Chondrocyte (in vitro differentiated cells): ENCODE measurements around the gene OSBP. TPM values are rescaled to one million over a fixed set of nuclear protein-coding genes. Genes with fewer than 3 reads are reported as not detected.

Experiments
- DNase-seq: peaks from one replicate; pipeline ENCODE4 v3.0.0; 2021; ENCODE audit warnings: mixed read lengths, low spot score
- H3K27ac Mint-ChIP-seq: one replicate; pipeline ENCODE4 v1.8.0; 2021; ENCODE audit warnings: mild to moderate bottlenecking, moderate library complexity, mixed read lengths; ENCODE audit not compliant: unreplicated experiment
- H3K27me3 Mint-ChIP-seq: 2 replicates; pipeline ENCODE4 v1.8.0; 2021; ENCODE audit warnings: low read depth, mixed read lengths
- H3K36me3 Mint-ChIP-seq: 2 replicates; pipeline ENCODE4 v1.8.0; 2021; ENCODE audit warnings: low read depth, mixed read lengths
- H3K4me1 Mint-ChIP-seq: 2 replicates; pipeline ENCODE4 v1.8.0; 2021; ENCODE audit warnings: low read depth, mild to moderate bottlenecking, mixed read lengths
- H3K4me3 Mint-ChIP-seq: one replicate; pipeline ENCODE4 v1.8.0; 2021; ENCODE audit warnings: mild to moderate bottlenecking, moderate library complexity, mixed read lengths; ENCODE audit not compliant: unreplicated experiment
- H3K9me3 Mint-ChIP-seq: 2 replicates; pipeline ENCODE4 v1.8.0; 2021; ENCODE audit warnings: low read depth, mixed read lengths
- CTCF ChIP-seq: fragments of 200-600 bp; sonication (generic); IDR thresholded peaks from 2 replicates; pipeline ENCODE4 v1.5.0; 2021; ENCODE audit warnings: antibody characterized with exemption, mild to moderate bottlenecking, moderate library complexity
- total RNA-seq: library from RNA; stranded (reverse); gene quantifications from 3 replicates; pipeline ENCODE4 v1.2.1, GENCODE V29; 2021

OSBP gene
- total RNA-seq, 1 donor from 2014 or later: 47.3 TPM

DNA sequence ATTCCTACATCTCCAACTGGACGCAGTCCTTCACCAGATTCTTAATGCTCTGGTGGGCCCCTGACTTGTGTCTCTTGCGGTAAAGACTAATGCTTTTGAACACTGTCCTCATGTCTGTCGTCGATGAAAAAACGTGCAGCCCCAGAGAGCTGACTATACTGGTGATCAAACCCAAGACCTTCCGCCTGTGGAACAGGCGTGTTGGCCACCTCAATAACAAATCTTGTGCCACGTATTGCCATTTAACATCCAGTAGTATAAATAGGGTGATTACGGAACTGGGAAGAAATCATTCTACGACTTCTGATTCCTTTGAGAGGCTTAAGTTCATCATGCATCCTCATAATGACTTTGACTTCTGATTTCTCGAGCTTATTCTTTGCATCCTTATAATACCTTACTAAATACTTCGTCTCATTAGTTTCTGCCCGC lies 58.6 kb downstream of the OSBP start:
- Mint-ChIP-seq H3K27me3 (no peaks in the 10 kb centered on the region), H3K27ac (peak overlapping the region; percentile 90), H3K9me3 (no peaks in the 10 kb centered on the region), H3K4me1 (peaks cover 41% of the 10 kb centered on the region), H3K36me3 (no peaks in the 10 kb centered on the region), H3K4me3 (peak overlapping the region; percentile 72)
- TF ChIP-seq CTCF: no peak
- DNase-seq: no peak

GRCh38 chr11:59556115-59556916 lies 59.3 kb downstream of the OSBP start:
- H3K4me3 Mint-ChIP-seq: peak overlapping the region; percentile 72
- H3K9me3 Mint-ChIP-seq: no peaks in the 10 kb centered on the region
- no peak for DNase-seq
- H3K27ac Mint-ChIP-seq: peak overlapping the region; percentile 90
- H3K36me3 Mint-ChIP-seq: no peaks in the 10 kb centered on the region
- H3K4me1 Mint-ChIP-seq: peaks cover 43% of the 10 kb centered on the region
- H3K27me3 Mint-ChIP-seq: no peaks in the 10 kb centered on the region
- no peak for TF ChIP-seq CTCF

DNA sequence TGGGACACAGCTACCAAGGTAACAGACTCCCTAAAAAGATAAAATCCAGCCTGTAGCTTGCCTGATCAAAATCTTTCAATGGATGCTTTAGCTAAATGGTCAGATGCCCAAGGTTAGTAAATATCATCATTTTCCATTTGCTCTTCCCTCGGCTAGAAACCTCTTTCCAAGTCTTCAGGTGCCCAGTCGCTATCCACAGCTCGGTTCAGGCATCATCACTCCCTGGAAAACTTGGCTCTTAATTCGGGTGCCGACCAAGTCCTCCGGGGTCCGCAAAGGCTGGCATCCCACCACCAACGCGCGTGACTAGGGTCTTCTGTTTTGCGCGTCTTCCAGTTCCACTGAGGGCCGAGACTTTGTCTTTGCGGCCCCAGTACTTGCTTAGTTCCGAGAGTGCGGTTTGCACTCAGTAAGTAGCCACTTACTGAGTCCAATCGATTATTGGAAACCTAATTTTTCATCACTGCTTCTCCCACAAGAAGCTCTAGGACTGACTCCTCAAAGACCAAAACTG lies 59.9 kb downstream of the OSBP start:
- Mint-ChIP-seq H3K27ac (peak overlapping the region; percentile 90), H3K27me3 (no peaks in the 10 kb centered on the region), H3K4me3 (peak overlapping the region; percentile 72), H3K9me3 (no peaks in the 10 kb centered on the region), H3K36me3 (no peaks in the 10 kb centered on the region), H3K4me1 (peaks cover 38% of the 10 kb centered on the region)
- no peak for DNase-seq
- no peak for TF ChIP-seq CTCF

DNA sequence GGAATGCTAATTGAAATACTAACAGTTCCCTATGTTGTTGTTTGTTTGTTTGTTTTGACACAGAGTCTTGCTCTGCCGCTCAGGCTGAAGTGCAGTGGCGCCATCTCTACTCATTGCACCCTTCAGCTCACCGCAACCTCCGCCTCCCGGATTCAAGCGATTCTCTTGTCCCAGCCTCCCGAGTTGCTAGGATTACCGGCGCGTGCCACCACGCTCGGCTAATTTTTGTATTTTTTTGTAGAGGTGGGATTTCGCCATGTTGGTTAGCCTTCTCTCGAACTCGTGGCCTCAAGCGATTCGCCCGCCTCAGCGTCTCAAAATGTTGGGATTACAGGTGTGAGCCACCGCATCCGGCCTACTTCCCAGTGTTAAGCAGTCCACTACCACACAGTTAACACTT lies 62.3 kb downstream of the OSBP start:
- no peak for TF ChIP-seq CTCF
- no peaks in the 10 kb centered on the region for H3K36me3 Mint-ChIP-seq

DNA sequence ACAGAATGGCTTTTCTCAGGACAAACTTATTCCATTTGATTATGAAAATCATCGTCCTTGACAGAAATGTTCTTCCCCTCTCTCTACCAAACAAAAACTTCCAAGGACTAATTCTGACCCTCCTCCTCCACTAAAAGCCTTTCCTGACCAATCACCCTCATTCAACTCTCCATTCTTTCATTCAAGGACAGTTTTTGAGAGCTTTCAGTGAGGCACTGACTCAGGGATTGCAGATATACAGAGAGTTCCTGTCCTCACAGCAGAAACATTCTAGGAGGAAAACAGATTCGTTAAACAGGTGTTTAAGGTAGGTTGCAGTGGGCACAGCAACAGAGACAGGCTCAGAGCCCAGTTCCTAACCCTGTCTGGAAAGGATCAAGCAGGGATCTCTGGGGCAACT lies 62.7 kb downstream of the OSBP start:
- Mint-ChIP-seq H3K27ac (peak overlapping the region; percentile 46), H3K4me1 (peaks cover 40% of the 10 kb centered on the region), H3K9me3 (no peaks in the 10 kb centered on the region), H3K27me3 (no peaks in the 10 kb centered on the region), H3K4me3 (peak overlapping the region; percentile 85), H3K36me3 (no peaks in the 10 kb centered on the region)
- TF ChIP-seq CTCF: no peak
- DNase-seq: no peak

More for the DNA sequence above, 62.3 kb downstream of the OSBP start:
- H3K9me3 Mint-ChIP-seq: no peaks in the 10 kb centered on the region
- no peak overlapping the region for H3K4me3 Mint-ChIP-seq
- peaks cover 40% of the 10 kb centered on the region for H3K4me1 Mint-ChIP-seq
- no peak overlapping the region for H3K27ac Mint-ChIP-seq
- no peak for DNase-seq
- H3K27me3 Mint-ChIP-seq: no peaks in the 10 kb centered on the region
